Chondrocyte (in vitro differentiated cells): Measurements from ENCODE around the gene NBEA. TPM values are rescaled to one million over a fixed set of nuclear protein-coding genes. Genes with fewer than 3 reads are reported as not detected.

Experiments
- DNase-seq: peaks from one replicate; pipeline ENCODE4 v3.0.0; 2021; ENCODE audit warnings: mixed read lengths, low spot score
- H3K27ac Mint-ChIP-seq: one replicate; pipeline ENCODE4 v1.8.0; 2021; ENCODE audit warnings: mild to moderate bottlenecking, moderate library complexity, mixed read lengths; ENCODE audit not compliant: unreplicated experiment
- H3K27me3 Mint-ChIP-seq: 2 replicates; pipeline ENCODE4 v1.8.0; 2021; ENCODE audit warnings: low read depth, mixed read lengths
- H3K36me3 Mint-ChIP-seq: 2 replicates; pipeline ENCODE4 v1.8.0; 2021; ENCODE audit warnings: low read depth, mixed read lengths
- H3K4me1 Mint-ChIP-seq: 2 replicates; pipeline ENCODE4 v1.8.0; 2021; ENCODE audit warnings: low read depth, mild to moderate bottlenecking, mixed read lengths
- H3K4me3 Mint-ChIP-seq: one replicate; pipeline ENCODE4 v1.8.0; 2021; ENCODE audit warnings: mild to moderate bottlenecking, moderate library complexity, mixed read lengths; ENCODE audit not compliant: unreplicated experiment
- H3K9me3 Mint-ChIP-seq: 2 replicates; pipeline ENCODE4 v1.8.0; 2021; ENCODE audit warnings: low read depth, mixed read lengths
- CTCF ChIP-seq: fragments of 200-600 bp; sonication (generic); IDR thresholded peaks from 2 replicates; pipeline ENCODE4 v1.5.0; 2021; ENCODE audit warnings: antibody characterized with exemption, mild to moderate bottlenecking, moderate library complexity
- total RNA-seq: library from RNA; stranded (reverse); gene quantifications from 3 replicates; pipeline ENCODE4 v1.2.1, GENCODE V29; 2021

NBEA gene
- total RNA-seq, 1 donor from 2014 or later: 4.9 TPM

GRCh38 chr13:35698911-35699576, 757.0 kb downstream of the NBEA start:
- no peaks in the 10 kb centered on the region for H3K9me3 Mint-ChIP-seq
- no peak for DNase-seq
- H3K27ac Mint-ChIP-seq: no peak overlapping the region
- no peak overlapping the region for H3K4me3 Mint-ChIP-seq
- peaks cover 23% of the 10 kb centered on the region for H3K4me1 Mint-ChIP-seq
- no peaks in the 10 kb centered on the region for H3K36me3 Mint-ChIP-seq
- H3K27me3 Mint-ChIP-seq: no peaks in the 10 kb centered on the region
- no peak for TF ChIP-seq CTCF

GRCh38 chr13:35699825-35700510, 757.9 kb downstream of the NBEA start:
- Mint-ChIP-seq H3K4me1 (peaks cover 23% of the 10 kb centered on the region), H3K4me3 (no peak overlapping the region), H3K36me3 (no peaks in the 10 kb centered on the region), H3K27me3 (no peaks in the 10 kb centered on the region), H3K9me3 (no peaks in the 10 kb centered on the region), H3K27ac (peak overlapping the region; percentile 0)
- no peak for DNase-seq
- no peak for TF ChIP-seq CTCF

GRCh38 chr13:35700671-35701070, 758.6 kb downstream of the NBEA start:
- Mint-ChIP-seq H3K4me1 (peaks cover 23% of the 10 kb centered on the region), H3K36me3 (no peaks in the 10 kb centered on the region), H3K27ac (no peak overlapping the region), H3K27me3 (no peaks in the 10 kb centered on the region), H3K4me3 (no peak overlapping the region), H3K9me3 (no peaks in the 10 kb centered on the region)
- TF ChIP-seq CTCF: no peak
- DNase-seq: no peak

- peaks cover 23% of the 10 kb centered on the region for H3K4me1 Mint-ChIP-seq
- H3K27ac Mint-ChIP-seq: no peak overlapping the region
- H3K27me3 Mint-ChIP-seq: no peaks in the 10 kb centered on the region
- no peaks in the 10 kb centered on the region for H3K9me3 Mint-ChIP-seq
- no peak overlapping the region for H3K4me3 Mint-ChIP-seq
- no peak for DNase-seq
- TF ChIP-seq CTCF: no peak
- no peaks in the 10 kb centered on the region for H3K36me3 Mint-ChIP-seq
These were observed 760.2 kb downstream of the NBEA start for GRCh38 chr13:35702316-35702715.

GRCh38 chr13:35703061-35703460, 761.0 kb downstream of the NBEA start:
- no peak overlapping the region for H3K27ac Mint-ChIP-seq
- no peak for DNase-seq
- peaks cover 23% of the 10 kb centered on the region for H3K4me1 Mint-ChIP-seq
- no peak overlapping the region for H3K4me3 Mint-ChIP-seq
- no peak for TF ChIP-seq CTCF
- no peaks in the 10 kb centered on the region for H3K9me3 Mint-ChIP-seq
- H3K36me3 Mint-ChIP-seq: no peaks in the 10 kb centered on the region
- H3K27me3 Mint-ChIP-seq: no peaks in the 10 kb centered on the region
